ENCODE results near the gene PSENEN.

PSENEN gene

GRCh38 chr19:35745328-35746086 is at the start of gene PSENEN, which contains the start of gene U2AF1L4:
Gene PSENEN, plus strand, starts transcription at chr19:35745651. Its CDS starts 280 bp downstream, at chr19:35745931.
Gene U2AF1L4, minus strand, starts transcription at chr19:35745418. Its CDS starts 27 bp downstream, at chr19:35745391.
- peak; percentile 99 for DNase-seq

GRCh38 chr19:35695895-35696422 is 49.5 kb upstream of the PSENEN start:
- no peak for DNase-seq

GRCh38 chr19:35696835-35697234 is 48.6 kb upstream of the PSENEN start:
- DNase-seq, result no peak

- peak; percentile 98 for DNase-seq
Measured at GRCh38 chr19:35702223-35703012, 43.0 kb upstream of the PSENEN start.

- DNase-seq, result no peak
Measured at GRCh38 chr19:35703343-35703742, 42.1 kb upstream of the PSENEN start.

- DNase-seq, result peak; percentile 68
Measured at GRCh38 chr19:35704218-35704617, 41.2 kb upstream of the PSENEN start, which contains the start of gene ZBTB32. Gene ZBTB32, plus strand, starts transcription at chr19:35704558. Its CDS starts 10,069 bp downstream, at chr19:35714627.

GRCh38 chr19:35708391-35708790 is 37.1 kb upstream of the PSENEN start:
- no peak for DNase-seq

GRCh38 chr19:35710784-35711723 is 34.4 kb upstream of the PSENEN start:
- DNase-seq, result no peak

GRCh38 chr19:35712567-35713505 is 32.6 kb upstream of the PSENEN start:
- no peak for DNase-seq

GRCh38 chr19:35713506-35713850 is 32.0 kb upstream of the PSENEN start:
- no peak for DNase-seq

GRCh38 chr19:35713904-35714495 is 31.5 kb upstream of the PSENEN start:
- no peak for DNase-seq

- no peak for DNase-seq
Measured at GRCh38 chr19:35714601-35715354, 30.7 kb upstream of the PSENEN start.

- DNase-seq, result no peak
Measured at GRCh38 chr19:35715355-35715809, 30.1 kb upstream of the PSENEN start.

GRCh38 chr19:35715981-35716800 is 29.3 kb upstream of the PSENEN start:
- no peak for DNase-seq

GRCh38 chr19:35716801-35717664 is 28.4 kb upstream of the PSENEN start:
- peak; percentile 95 for DNase-seq

GRCh38 chr19:35717665-35718344 is 27.6 kb upstream of the PSENEN start, which contains the start of gene KMT2B:
Gene KMT2B, plus strand, starts transcription at chr19:35718003. Its CDS starts 16 bp downstream, at chr19:35718019.
- DNase-seq, result peak; percentile 98

- DNase-seq, result peak; percentile 43
Measured at GRCh38 chr19:35718345-35719041, 27.0 kb upstream of the PSENEN start.

Measured in eye (tissue), 1 donor.